ENCODE measurements around the gene USP17L25. TPM values are rescaled to one million over a fixed set of nuclear protein-coding genes. Genes with fewer than 3 reads are reported as not detected.
A peak's percentile ranks its signal among the peaks of the same experiment; 100 is the strongest.
"Not testable (repeated sequence)": the region's sequence is repeated elsewhere in the genome, so short reads cannot be mapped to it uniquely, and the experiment has no call there.

The USP17L25 gene, protein sequence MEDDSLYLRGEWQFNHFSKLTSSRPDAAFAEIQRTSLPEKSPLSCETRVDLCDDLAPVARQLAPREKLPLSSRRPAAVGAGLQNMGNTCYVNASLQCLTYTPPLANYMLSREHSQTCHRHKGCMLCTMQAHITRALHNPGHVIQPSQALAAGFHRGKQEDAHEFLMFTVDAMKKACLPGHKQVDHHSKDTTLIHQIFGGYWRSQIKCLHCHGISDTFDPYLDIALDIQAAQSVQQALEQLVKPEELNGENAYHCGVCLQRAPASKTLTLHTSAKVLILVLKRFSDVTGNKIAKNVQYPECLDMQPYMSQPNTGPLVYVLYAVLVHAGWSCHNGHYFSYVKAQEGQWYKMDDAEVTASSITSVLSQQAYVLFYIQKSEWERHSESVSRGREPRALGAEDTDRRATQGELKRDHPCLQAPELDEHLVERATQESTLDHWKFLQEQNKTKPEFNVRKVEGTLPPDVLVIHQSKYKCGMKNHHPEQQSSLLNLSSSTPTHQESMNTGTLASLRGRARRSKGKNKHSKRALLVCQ
- total RNA-seq (not detected), total RNA-seq (0 reads per million in 29 experiments)
- total RNA-seq (2013), result not detected

DNA sequence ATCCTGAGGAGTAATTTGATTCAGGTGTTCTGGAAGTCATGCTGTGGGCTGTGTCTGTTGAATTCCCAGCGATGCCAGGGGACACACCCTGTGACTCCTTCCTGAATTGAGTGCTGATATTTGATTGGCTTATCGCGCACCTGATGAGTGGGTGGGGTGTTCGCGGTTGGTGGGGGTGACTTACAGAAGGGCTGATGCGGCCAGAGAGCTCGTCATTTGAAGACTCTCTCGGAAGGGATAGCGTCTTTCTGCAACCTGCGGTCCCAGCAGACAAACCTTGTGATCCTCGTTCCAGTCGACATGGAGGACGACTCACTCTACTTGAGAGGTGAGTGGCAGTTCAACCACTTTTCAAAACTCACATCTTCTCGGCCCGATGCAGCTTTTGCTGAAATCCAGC, at the start of gene USP17L25:
USP17L25 (plus strand) TSS at position 301 of the 400 bp plus-strand sequence; CDS start at position 301, 0 bp downstream.
- H3K9me3 ChIP-seq; H3K4me3 Mint-ChIP-seq; H3K27me3 ChIP-seq (replicated peaks in 1 of 2; ENCODE audit: control insufficient read depth in 2 of 2, extremely low read depth in 1 of 2, insufficient read depth in 2 of 2, low read length in 1 of 2); H3K9me3 Mint-ChIP-seq; CTCF ChIA-PET; H3K4me3 ChIP-seq (ENCODE audit: control insufficient read depth in 1 of 2, extremely low read depth in 1 of 2, low read length in 1 of 2); H3K36me3 Mint-ChIP-seq; H3K36me3 ChIP-seq (ENCODE audit: control insufficient read depth in 2 of 2, extremely low read depth in 1 of 2, insufficient read depth in 1 of 2, low read length in 1 of 2); POLR2A ChIA-PET; H3K27ac ChIP-seq (ENCODE audit: low read length); H3K4me1 Mint-ChIP-seq; H3K27ac Mint-ChIP-seq; ATAC-seq (replicated peaks in 1 of 4); DNase-seq; H3K4me1 ChIP-seq (ENCODE audit: control insufficient read depth in 1 of 2, extremely low read depth in 1 of 2, insufficient read depth in 2 of 2, low read length in 2 of 2); H3K27me3 Mint-ChIP-seq: not testable (repeated sequence)
- WGBS (ENCODE audit: insufficient coverage), result no CpG with 5 or more reads among the region's 15 CpGs

DNA sequence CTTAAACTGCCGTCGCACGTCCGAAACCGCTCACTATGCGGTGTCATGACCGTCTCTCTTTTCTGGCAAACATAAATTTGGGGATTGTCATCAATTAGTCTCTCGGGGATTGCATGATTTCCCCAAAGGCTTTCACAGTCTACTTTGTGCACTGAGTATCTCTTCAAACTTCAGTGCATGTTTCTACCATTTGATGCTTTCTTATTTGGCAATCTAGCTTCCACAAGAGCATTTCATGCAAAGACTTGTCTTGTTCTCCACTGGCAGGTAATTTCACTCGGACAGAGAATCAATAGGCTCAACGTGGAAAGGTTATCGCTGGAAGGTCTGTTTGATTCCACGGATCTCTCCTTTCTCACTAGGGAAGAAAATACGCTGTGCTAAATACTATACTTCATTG, 5.5 kb upstream of the USP17L25 start:
- POLR2A ChIA-PET; H3K4me1 ChIP-seq (ENCODE audit: control insufficient read depth in 1 of 2, extremely low read depth in 1 of 2, insufficient read depth in 2 of 2, low read length in 2 of 2); H3K4me3 ChIP-seq (ENCODE audit: control insufficient read depth in 1 of 2, extremely low read depth in 1 of 2, low read length in 1 of 2); H3K4me3 Mint-ChIP-seq; H3K4me1 Mint-ChIP-seq; H3K9me3 Mint-ChIP-seq; H3K27ac ChIP-seq (ENCODE audit: low read length); H3K9me3 ChIP-seq; H3K36me3 Mint-ChIP-seq; H3K36me3 ChIP-seq (ENCODE audit: control insufficient read depth in 2 of 2, extremely low read depth in 1 of 2, insufficient read depth in 1 of 2, low read length in 1 of 2); H3K27ac Mint-ChIP-seq; H3K27me3 ChIP-seq (replicated peaks in 1 of 2; ENCODE audit: control insufficient read depth in 2 of 2, extremely low read depth in 1 of 2, insufficient read depth in 2 of 2, low read length in 1 of 2); H3K27me3 Mint-ChIP-seq; ATAC-seq (replicated peaks in 1 of 4); CTCF ChIA-PET: not testable (repeated sequence)
- DNase-seq, result peak in 1 of 35 experiments; percentile 3
- no CpG with 5 or more reads among the region's 13 CpGs for WGBS (ENCODE audit: insufficient coverage)

DNA sequence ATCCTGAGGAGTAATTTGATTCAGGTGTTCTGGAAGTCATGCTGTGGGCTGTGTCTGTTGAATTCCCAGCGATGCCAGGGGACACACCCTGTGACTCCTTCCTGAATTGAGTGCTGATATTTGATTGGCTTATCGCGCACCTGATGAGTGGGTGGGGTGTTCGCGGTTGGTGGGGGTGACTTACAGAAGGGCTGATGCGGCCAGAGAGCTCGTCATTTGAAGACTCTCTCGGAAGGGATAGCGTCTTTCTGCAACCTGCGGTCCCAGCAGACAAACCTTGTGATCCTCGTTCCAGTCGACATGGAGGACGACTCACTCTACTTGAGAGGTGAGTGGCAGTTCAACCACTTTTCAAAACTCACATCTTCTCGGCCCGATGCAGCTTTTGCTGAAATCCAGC, 4.8 kb upstream of the USP17L25 start, which contains the start of gene USP17L24:
USP17L24 (plus strand) TSS at position 301 of the 400 bp plus-strand sequence; CDS start at position 301, 0 bp downstream.
- H3K27me3 Mint-ChIP-seq; H3K4me1 Mint-ChIP-seq; ATAC-seq (replicated peaks in 1 of 4); H3K27me3 ChIP-seq (replicated peaks in 1 of 2; ENCODE audit: control insufficient read depth in 2 of 2, extremely low read depth in 1 of 2, insufficient read depth in 2 of 2, low read length in 1 of 2); H3K4me3 ChIP-seq (ENCODE audit: control insufficient read depth in 1 of 2, extremely low read depth in 1 of 2, low read length in 1 of 2); H3K9me3 Mint-ChIP-seq; H3K9me3 ChIP-seq; H3K4me1 ChIP-seq (ENCODE audit: control insufficient read depth in 1 of 2, extremely low read depth in 1 of 2, insufficient read depth in 2 of 2, low read length in 2 of 2); H3K27ac ChIP-seq (ENCODE audit: low read length); DNase-seq; H3K27ac Mint-ChIP-seq; H3K36me3 Mint-ChIP-seq; CTCF ChIA-PET; H3K4me3 Mint-ChIP-seq; H3K36me3 ChIP-seq (ENCODE audit: control insufficient read depth in 2 of 2, extremely low read depth in 1 of 2, insufficient read depth in 1 of 2, low read length in 1 of 2); POLR2A ChIA-PET: not testable (repeated sequence)
- WGBS (ENCODE audit: insufficient coverage), result no CpG with 5 or more reads among the region's 15 CpGs

DNA sequence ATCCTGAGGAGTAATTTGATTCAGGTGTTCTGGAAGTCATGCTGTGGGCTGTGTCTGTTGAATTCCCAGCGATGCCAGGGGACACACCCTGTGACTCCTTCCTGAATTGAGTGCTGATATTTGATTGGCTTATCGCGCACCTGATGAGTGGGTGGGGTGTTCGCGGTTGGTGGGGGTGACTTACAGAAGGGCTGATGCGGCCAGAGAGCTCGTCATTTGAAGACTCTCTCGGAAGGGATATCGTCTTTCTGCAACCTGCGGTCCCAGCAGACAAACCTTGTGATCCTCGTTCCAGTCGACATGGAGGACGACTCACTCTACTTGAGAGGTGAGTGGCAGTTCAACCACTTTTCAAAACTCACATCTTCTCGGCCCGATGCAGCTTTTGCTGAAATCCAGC, 4.6 kb downstream of the USP17L25 start, which contains the start of gene USP17L26:
USP17L26 (plus strand) TSS at position 301 of the 400 bp plus-strand sequence; CDS start at position 301, 0 bp downstream.
- no CpG with 5 or more reads among the region's 15 CpGs for WGBS (ENCODE audit: insufficient coverage)
- POLR2A ChIA-PET, result not testable (repeated sequence)

DNA sequence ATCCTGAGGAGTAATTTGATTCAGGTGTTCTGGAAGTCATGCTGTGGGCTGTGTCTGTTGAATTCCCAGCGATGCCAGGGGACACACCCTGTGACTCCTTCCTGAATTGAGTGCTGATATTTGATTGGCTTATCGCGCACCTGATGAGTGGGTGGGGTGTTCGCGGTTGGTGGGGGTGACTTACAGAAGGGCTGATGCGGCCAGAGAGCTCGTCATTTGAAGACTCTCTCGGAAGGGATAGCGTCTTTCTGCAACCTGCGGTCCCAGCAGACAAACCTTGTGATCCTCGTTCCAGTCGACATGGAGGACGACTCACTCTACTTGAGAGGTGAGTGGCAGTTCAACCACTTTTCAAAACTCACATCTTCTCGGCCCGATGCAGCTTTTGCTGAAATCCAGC, 9.4 kb downstream of the USP17L25 start, which contains the start of gene USP17L5:
USP17L5 (plus strand) TSS at position 301 of the 400 bp plus-strand sequence; CDS start at position 301, 0 bp downstream.
- H3K27ac ChIP-seq (ENCODE audit: low read length); H3K4me1 ChIP-seq (ENCODE audit: control insufficient read depth in 1 of 2, extremely low read depth in 1 of 2, insufficient read depth in 2 of 2, low read length in 2 of 2); H3K36me3 ChIP-seq (ENCODE audit: control insufficient read depth in 2 of 2, extremely low read depth in 1 of 2, insufficient read depth in 1 of 2, low read length in 1 of 2); H3K27me3 ChIP-seq (replicated peaks in 1 of 2; ENCODE audit: control insufficient read depth in 2 of 2, extremely low read depth in 1 of 2, insufficient read depth in 2 of 2, low read length in 1 of 2); H3K9me3 ChIP-seq; CTCF ChIA-PET; H3K4me1 Mint-ChIP-seq; POLR2A ChIA-PET; DNase-seq; H3K27ac Mint-ChIP-seq; H3K27me3 Mint-ChIP-seq; H3K9me3 Mint-ChIP-seq; H3K36me3 Mint-ChIP-seq; H3K4me3 ChIP-seq (ENCODE audit: control insufficient read depth in 1 of 2, extremely low read depth in 1 of 2, low read length in 1 of 2); H3K4me3 Mint-ChIP-seq; ATAC-seq (replicated peaks in 1 of 4): not testable (repeated sequence)
- no CpG with 5 or more reads among the region's 15 CpGs for WGBS (ENCODE audit: insufficient coverage)

More for the DNA sequence above, 4.6 kb downstream of the USP17L25 start, which contains the start of gene USP17L26:
- DNase-seq; H3K9me3 ChIP-seq; H3K4me1 ChIP-seq (ENCODE audit: control insufficient read depth in 1 of 2, extremely low read depth in 1 of 2, insufficient read depth in 2 of 2, low read length in 2 of 2); H3K27ac Mint-ChIP-seq; H3K36me3 ChIP-seq (ENCODE audit: control insufficient read depth in 2 of 2, extremely low read depth in 1 of 2, insufficient read depth in 1 of 2, low read length in 1 of 2); H3K27me3 Mint-ChIP-seq; H3K27ac ChIP-seq (ENCODE audit: low read length); CTCF ChIA-PET; H3K27me3 ChIP-seq (replicated peaks in 1 of 2; ENCODE audit: control insufficient read depth in 2 of 2, extremely low read depth in 1 of 2, insufficient read depth in 2 of 2, low read length in 1 of 2); H3K36me3 Mint-ChIP-seq; ATAC-seq (replicated peaks in 1 of 4); H3K4me3 Mint-ChIP-seq; H3K9me3 Mint-ChIP-seq; H3K4me3 ChIP-seq (ENCODE audit: control insufficient read depth in 1 of 2, extremely low read depth in 1 of 2, low read length in 1 of 2); H3K4me1 Mint-ChIP-seq: not testable (repeated sequence)

DNA sequence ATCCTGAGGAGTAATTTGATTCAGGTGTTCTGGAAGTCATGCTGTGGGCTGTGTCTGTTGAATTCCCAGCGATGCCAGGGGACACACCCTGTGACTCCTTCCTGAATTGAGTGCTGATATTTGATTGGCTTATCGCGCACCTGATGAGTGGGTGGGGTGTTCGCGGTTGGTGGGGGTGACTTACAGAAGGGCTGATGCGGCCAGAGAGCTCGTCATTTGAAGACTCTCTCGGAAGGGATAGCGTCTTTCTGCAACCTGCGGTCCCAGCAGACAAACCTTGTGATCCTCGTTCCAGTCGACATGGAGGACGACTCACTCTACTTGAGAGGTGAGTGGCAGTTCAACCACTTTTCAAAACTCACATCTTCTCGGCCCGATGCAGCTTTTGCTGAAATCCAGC, 14.1 kb downstream of the USP17L25 start, which contains the start of gene USP17L27:
USP17L27 (plus strand) TSS at position 301 of the 400 bp plus-strand sequence; CDS start at position 301, 0 bp downstream.
- H3K4me1 ChIP-seq (ENCODE audit: control insufficient read depth in 1 of 2, extremely low read depth in 1 of 2, insufficient read depth in 2 of 2, low read length in 2 of 2); H3K9me3 Mint-ChIP-seq; CTCF ChIA-PET; H3K4me3 Mint-ChIP-seq; ATAC-seq (replicated peaks in 1 of 4); DNase-seq; H3K27me3 ChIP-seq (replicated peaks in 1 of 2; ENCODE audit: control insufficient read depth in 2 of 2, extremely low read depth in 1 of 2, insufficient read depth in 2 of 2, low read length in 1 of 2); H3K27me3 Mint-ChIP-seq; H3K36me3 ChIP-seq (ENCODE audit: control insufficient read depth in 2 of 2, extremely low read depth in 1 of 2, insufficient read depth in 1 of 2, low read length in 1 of 2); H3K9me3 ChIP-seq; H3K4me3 ChIP-seq (ENCODE audit: control insufficient read depth in 1 of 2, extremely low read depth in 1 of 2, low read length in 1 of 2); H3K27ac ChIP-seq (ENCODE audit: low read length); H3K36me3 Mint-ChIP-seq; POLR2A ChIA-PET; H3K4me1 Mint-ChIP-seq; H3K27ac Mint-ChIP-seq: not testable (repeated sequence)
- no CpG with 5 or more reads among the region's 15 CpGs for WGBS (ENCODE audit: insufficient coverage)

Measured in T-cell (primary cell).